DMS114 treated with DMSO at 0.1 percent for 48 hours (cell line): Measurements from ENCODE around the gene CXCR1.
"Not testable (repeated sequence)": the region's sequence is repeated elsewhere in the genome, so short reads cannot be mapped to it uniquely, and the experiment has no call there.

ENCODE experiments used
- DNase-seq: peaks from one replicate; lab custom pipeline; 2025; ENCODE audit not compliant: unreplicated experiment; lab: John Stamatoyannopoulos, UW

The CXCR1 gene

DNA sequence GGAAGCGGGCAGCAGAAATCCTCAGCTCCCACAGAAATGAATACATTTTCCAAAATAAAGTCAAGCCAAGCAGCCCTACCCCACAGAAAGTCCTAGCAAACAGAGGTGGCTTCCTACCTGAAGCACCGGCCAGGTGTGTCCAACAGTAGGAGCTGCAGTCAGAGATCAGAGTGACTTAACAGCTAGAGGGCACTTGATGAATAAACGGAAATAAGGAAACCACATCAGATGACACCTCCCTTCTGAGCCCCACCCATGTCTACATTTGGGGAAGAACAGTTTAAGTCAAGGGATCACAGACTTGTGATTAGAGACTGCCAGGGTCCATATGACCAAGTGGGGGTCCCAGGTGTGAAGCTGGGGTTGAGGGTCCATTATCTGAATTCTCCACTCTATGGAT is at the start of gene CXCR1:
Gene CXCR1 (minus strand): TSS at position 172 of the 400 bp plus-strand sequence. CDS start 1,751 bp downstream, outside the sequence.
- no peak for DNase-seq

GRCh38 chr2:218216336-218216673 is 49.5 kb upstream of the CXCR1 start:
- DNase-seq = no peak

DNA sequence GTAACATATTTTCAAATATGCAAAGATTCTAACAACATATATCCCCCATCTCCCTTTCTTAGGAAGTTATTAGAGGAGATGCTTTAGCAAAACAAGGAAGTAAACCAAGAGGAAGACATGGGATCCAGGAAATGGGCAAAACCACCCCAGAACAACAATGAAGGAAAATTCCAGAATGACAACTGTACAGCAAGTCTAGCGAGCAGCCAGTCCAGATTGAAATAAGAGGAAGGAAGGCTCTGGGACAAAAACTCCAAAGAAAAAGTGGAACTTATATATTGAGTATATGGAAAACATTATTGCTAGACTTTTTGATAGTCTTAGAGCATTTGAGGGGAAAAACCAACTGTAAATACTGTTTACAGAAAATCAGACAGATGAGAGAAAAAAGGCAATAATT is 47.4 kb upstream of the CXCR1 start:
- no peak for DNase-seq

GRCh38 chr2:218209078-218209477 is 42.3 kb upstream of the CXCR1 start:
- no peak for DNase-seq

DNA sequence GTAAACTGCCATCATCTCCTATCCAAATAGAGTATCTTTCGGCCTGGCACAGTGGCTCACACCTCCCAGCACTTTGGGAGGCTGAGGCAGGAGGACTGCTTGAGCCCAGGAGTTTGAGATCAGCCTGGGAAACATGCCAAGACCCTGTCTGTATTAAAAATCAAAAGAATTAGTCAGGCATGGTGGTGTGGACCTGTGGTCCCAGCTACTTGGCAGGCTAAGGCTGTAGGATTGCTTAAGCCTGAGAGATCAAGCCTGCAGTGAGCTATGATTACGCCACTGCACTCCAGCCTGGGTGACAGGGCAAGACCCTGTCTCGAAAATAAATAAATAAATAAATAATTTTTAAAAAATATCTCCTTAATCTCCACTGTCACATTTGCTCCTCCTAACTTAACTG is 35.5 kb upstream of the CXCR1 start:
- DNase-seq = no peak

- no peak for DNase-seq
Observed at GRCh38 chr2:218196974-218197373, 30.2 kb upstream of the CXCR1 start.

- DNase-seq = no peak
Observed at GRCh38 chr2:218194880-218195279, 28.1 kb upstream of the CXCR1 start.

- DNase-seq = no peak
Observed at GRCh38 chr2:218193701-218194100, 26.9 kb upstream of the CXCR1 start.

DNA sequence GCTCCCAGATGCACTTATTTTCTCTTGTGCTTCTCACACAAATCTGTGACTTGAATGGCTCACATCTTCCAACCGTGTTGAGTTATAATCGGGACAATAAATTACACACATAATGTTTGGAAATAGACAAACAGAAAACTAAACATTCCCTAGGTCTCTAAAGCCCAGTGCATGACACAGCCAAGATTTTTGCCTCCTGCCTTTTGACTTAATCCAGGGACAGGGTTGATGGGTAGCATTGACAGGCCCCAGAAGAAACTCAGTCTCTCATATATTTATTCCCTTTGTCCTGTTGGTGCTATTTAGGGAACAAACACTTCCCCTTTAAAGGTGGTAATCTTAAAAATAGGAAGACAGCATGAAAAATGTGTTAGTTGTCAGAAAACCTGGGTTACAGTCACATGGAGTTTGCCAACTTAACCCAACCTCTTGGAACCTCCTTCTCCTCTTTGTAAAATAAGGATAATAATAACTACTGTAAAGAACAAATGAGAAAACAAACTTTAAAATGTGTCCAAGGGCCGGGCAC is 26.2 kb upstream of the CXCR1 start:
- no peak for DNase-seq

DNA sequence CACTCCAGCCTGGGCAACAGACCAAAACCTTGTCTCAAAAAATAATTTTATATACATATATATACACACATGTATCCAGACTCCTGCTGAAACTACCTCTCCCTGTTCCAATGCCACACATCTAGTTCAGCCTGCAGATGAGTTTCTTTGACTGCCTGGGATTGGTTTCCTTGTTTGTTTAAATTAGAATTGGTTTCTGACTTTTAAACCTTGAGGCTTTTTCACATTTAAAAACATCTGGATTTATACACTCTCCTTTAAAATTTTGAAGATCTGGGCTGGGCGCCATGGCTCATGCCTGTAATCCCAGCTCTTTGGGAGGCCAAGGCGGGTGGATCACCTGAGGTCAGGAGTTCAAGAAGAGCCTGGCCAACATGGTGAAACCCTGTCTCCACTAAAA is 21.8 kb upstream of the CXCR1 start:
- DNase-seq = no peak

DNA sequence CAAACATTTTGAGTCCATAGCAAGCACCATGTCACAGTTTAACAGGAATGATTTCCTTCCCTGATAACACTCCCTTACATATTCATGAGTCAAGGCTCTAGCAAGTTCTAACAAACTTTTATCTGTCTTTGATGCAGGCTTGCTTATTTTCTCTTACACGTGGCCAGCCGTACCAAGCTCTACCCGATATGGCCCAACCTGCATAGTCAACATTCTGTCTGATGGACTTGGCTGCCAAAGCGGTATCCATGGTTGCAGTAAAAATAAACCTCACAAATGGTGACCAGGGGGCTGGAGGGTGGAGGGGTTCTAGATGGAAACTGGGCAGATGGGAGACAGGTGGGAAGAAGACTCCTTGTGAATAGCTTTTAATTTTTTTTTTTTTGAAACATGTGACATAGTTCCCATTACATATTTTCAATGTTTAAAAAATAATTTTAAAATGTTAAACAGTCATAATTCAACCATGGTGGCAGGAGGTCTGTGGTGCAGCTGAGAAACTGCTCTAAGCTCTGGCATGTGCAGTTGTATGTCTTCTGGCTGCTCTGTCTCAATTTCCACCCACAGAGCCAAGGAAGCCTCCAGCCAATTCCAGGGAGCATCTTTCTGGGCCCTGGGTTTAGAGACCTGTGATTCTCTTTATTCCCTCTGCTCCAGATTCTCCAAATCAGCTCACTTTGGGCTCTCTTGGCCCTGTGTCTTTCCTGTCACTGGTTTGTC is 20.7 kb upstream of the CXCR1 start:
- DNase-seq = no peak

GRCh38 chr2:218186876-218187275 is 20.1 kb upstream of the CXCR1 start:
- DNase-seq = no peak

DNA sequence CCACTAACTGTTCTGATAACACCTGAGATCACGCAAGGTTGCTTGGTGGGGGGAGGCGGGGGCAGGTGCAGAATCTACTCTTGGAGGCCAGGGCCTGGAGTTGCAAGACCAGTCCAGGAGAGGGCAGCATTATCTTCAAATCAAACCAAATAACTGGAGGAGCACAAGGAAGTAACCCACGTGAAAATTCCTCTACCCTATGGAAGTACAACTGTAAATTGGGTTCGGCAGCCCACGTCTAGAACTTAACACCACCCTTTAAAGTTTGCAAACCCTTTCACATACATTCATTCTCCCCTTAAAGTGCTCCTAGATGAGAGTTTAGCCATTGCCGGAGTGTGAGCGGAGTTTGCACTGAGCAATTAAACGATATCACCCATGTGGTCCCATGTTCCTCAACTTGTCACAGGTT is 19.6 kb upstream of the CXCR1 start:
- peak; percentile 71 for DNase-seq

GRCh38 chr2:218184331-218184730 is 17.6 kb upstream of the CXCR1 start:
- no peak for DNase-seq

DNA sequence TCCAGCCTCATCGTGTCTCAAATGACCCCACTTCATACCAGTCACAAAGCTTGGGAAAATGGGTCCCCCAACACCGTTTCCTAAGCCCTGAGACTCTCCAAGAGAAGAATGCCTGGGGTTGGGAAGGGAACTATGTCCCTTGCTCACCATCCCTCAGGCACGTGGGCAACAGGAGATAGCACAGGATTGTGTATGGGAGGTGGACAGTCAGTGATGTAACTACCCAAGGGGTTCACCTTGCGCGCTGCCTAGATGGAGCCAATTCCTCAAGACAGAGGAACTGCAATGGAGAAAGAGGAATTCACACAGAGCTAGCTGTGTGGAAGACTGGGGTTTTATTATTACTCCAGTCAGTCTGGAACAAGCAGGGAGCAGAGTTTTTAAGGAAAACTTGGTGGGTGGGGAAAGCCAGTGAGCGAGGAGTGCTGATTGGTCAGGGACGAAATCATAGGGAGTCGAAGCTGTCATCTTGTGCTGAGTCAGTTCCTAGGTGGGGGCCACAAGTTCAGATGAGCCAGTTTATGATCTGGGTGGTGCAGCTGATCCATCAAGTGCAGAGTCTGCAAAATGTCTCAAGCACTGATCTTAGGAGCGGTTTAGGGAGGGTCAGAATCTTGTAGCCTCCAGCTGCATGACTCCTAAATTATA is 13.8 kb upstream of the CXCR1 start:
- no peak for DNase-seq

DNA sequence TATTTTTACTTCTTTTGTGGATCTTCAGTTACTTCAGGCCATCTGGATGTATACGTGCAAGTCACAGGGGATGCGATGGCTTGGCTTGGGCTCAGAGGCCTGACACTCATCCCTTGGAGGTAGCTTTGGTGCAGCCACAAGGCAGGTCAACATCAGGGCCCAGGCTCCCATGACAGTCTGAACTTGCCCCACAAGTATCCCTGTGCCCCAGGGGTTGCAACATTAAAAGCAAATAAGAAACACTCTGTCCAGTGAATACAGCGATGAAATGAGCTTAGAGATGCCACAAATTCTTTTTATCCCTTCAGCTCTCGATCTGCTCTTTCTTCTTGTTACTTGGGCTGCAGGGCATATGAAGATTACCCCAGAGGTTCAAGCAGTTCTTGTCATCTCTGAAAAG is 13.0 kb upstream of the CXCR1 start:
- no peak for DNase-seq

- no peak for DNase-seq
Observed at GRCh38 chr2:218172845-218173244, 6.1 kb upstream of the CXCR1 start.

- not testable (repeated sequence) for DNase-seq
Observed at GRCh38 chr2:218171744-218172143, 5.0 kb upstream of the CXCR1 start.

DNA sequence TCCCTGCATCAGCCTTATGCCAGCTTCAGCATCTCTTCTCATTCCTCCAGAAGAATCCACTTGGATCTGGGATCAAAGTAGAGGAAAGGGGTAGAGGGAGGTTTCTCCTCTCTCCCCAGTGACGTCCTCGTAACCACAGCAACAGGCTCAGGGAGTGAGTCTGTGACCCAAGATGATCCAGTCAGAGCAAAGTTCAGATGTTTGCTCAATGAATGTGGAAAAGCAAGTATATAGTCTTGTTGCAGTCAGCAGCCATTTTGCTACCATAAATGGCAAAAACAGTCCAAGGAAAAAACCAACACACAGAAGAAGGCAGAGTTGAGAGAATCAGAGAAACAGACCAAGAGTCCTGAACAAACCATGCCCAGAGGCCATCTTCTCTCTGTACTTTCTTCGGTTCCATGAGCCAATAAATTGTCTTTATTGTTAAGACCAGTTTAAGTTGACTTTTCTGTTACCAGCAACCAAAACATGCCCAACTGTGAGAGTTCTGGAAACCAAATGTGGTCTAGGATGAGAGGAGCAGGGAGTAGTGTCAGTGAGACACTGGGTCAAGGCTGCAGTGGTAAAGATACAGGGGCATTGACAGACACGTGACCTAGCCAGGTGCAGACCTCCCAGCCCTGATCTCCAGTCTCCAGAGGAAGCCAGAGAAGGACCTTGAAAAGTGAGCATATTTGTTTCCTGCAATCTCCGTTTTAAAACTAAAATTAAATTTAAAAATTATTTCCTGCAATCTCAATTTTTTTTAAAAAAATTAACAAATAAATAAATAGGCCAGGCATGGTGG is 3.2 kb upstream of the CXCR1 start:
- DNase-seq = no peak

GRCh38 chr2:218168635-218169462 is 2.1 kb upstream of the CXCR1 start:
- no peak for DNase-seq

- no peak for DNase-seq
Observed at GRCh38 chr2:218168016-218168415, 1.3 kb upstream of the CXCR1 start.
